Brain microvascular endothelial cell (primary cell): Measurements from ENCODE around the gene LZTS3.

ENCODE experiments used
- DNase-seq: peaks from one replicate; pipeline ENCODE4 v3.0.0-alpha.2; 2020
- H3K27ac ChIP-seq: fragments of 250-450 bp; sonication (Bioruptor Pico); 2 replicates; pipeline ENCODE4 v1.5.1; 2020; ENCODE audit warnings: mild to moderate bottlenecking, moderate library complexity
- H3K27me3 ChIP-seq: fragments of 250-450 bp; sonication (Bioruptor Pico); replicated peaks from 2 replicates; pipeline ENCODE4 v1.5.1; 2020; ENCODE audit warnings: mild to moderate bottlenecking
- H3K36me3 ChIP-seq: fragments of 250-450 bp; sonication (Bioruptor Pico); replicated peaks from 2 replicates; pipeline ENCODE4 v1.5.1; 2020; ENCODE audit warnings: mild to moderate bottlenecking
- H3K4me3 ChIP-seq: 2 replicates; pipeline ENCODE4 v1.5.1; 2011; ENCODE audit warnings: low read depth, mild to moderate bottlenecking, control low read depth, low read length, moderate library complexity
- in situ Hi-C: cut with HindIII; loops from 2 replicates; pipeline ENCODE4 v1.10.0; 2017; ENCODE audit warnings: low sequenced_read_pairs, low pct_ligation_motif_present
- TF ChIP-seq, protein P1 (sequence below): IDR thresholded peaks from 2 replicates; pipeline ENCODE4 v1.5.1; 2011; ENCODE audit warnings: low read depth, mild to moderate bottlenecking, moderate library complexity, low read length, control low read depth, inconsistent platforms; ENCODE audit errors: missing control alignments

LZTS3 gene

DNA sequence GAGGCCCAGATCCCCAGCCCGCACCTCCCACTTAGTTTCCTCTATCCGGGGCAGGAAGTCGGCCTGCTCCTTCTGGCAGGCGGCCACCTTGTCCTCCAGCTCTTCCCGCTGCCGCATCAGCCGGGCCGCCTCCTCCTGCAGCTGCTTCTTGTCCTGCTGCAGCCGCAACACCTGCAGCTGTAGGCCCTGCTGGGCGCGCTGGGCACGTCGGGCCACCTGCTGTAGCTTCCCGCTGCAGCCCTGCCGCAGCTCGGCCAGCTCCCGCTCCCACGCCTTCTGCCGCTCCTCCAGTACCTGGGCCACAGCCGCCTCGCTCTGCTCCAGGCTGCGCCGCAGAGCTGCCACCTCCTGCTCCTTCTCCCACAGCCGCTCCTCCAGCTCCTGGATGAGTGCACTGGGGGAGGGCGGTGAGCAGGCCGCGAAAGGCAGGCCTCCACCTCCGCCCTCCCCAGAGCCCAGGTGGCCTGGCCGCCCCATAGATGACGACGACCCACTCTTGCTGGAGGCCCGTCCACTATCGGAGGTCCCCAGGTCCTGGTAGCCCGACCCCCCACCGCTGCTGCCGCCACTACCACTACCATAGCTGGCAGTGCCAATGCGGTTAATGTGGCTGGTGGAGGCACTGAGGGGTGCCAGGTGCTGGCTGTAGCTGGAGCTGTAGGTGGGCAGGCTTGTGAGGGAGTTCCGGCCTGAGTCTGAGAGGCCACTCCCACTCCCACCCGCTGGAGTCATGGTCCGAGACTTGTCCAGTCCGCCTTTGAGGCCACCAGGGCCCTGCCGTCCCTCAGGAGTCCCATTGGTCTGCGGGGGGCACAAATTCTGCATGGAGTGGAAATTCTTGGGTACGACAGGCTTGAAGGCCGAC is 7.6 kb downstream of the LZTS3 start:
- Histone ChIP-seq H3K4me3 (no peak overlapping the region), H3K27ac (no peak overlapping the region), H3K36me3 (no peaks in the 10 kb centered on the region), H3K27me3 (no peaks in the 10 kb centered on the region)
- in situ Hi-C loops = no loop called here
- TF ChIP-seq, protein P1, sequence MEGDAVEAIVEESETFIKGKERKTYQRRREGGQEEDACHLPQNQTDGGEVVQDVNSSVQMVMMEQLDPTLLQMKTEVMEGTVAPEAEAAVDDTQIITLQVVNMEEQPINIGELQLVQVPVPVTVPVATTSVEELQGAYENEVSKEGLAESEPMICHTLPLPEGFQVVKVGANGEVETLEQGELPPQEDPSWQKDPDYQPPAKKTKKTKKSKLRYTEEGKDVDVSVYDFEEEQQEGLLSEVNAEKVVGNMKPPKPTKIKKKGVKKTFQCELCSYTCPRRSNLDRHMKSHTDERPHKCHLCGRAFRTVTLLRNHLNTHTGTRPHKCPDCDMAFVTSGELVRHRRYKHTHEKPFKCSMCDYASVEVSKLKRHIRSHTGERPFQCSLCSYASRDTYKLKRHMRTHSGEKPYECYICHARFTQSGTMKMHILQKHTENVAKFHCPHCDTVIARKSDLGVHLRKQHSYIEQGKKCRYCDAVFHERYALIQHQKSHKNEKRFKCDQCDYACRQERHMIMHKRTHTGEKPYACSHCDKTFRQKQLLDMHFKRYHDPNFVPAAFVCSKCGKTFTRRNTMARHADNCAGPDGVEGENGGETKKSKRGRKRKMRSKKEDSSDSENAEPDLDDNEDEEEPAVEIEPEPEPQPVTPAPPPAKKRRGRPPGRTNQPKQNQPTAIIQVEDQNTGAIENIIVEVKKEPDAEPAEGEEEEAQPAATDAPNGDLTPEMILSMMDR = no peak
- no peak for DNase-seq

DNA sequence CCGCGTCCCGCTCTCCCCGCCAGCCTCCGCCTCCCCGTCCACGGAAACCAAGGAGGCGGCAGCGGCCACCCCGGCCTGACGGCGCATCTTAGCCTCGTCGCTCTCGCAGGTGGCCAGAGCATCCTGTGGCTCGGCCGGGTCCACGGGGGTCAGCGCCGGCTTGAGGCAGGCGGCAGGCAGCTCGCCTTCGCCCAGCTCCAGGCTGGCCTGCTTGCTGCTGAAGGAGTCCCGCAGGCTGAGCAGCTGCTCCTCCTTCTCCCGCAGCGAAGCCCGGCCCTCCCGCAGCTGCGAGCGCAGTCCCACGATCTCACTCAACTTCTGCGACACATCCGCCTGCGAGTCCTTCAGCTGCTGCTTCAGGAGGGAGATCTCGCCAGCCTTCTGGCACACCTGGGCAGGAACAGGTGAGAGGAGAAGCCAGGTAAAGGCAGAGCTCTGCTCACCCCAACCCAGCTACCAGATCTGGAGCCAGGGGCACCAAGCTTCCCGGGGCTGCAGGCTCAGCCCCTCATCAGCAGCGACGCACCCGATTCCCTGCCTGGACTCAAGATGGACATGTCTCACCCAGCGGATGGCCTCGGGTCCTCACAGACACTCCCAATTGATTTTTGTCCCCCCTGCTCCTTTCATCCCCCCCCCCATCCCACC is 8.5 kb downstream of the LZTS3 start:
- H3K4me3 ChIP-seq = no peak overlapping the region
- no peaks in the 10 kb centered on the region for H3K27me3 ChIP-seq
- in situ Hi-C loops = no loop called here
- no peak for DNase-seq
- TF ChIP-seq, protein P1 = no peak
- H3K36me3 ChIP-seq = no peaks in the 10 kb centered on the region
- H3K27ac ChIP-seq = no peak overlapping the region

- Histone ChIP-seq H3K27me3 (no peaks in the 10 kb centered on the region), H3K36me3 (no peaks in the 10 kb centered on the region), H3K27ac (no peak overlapping the region), H3K4me3 (no peak overlapping the region)
- in situ Hi-C loops = no loop called here
- DNase-seq = no peak
- TF ChIP-seq, protein P1 = no peak
These were observed 9.1 kb downstream of the LZTS3 start for GRCh38 chr20:3164043-3164762.

- Histone ChIP-seq H3K27ac (no peak overlapping the region), H3K36me3 (no peaks in the 10 kb centered on the region), H3K4me3 (no peak overlapping the region), H3K27me3 (no peaks in the 10 kb centered on the region)
- in situ Hi-C loops = no loop called here
- DNase-seq = no peak
- TF ChIP-seq, protein P1 = no peak
These were observed 10.0 kb downstream of the LZTS3 start for GRCh38 chr20:3163099-3164042.

DNA sequence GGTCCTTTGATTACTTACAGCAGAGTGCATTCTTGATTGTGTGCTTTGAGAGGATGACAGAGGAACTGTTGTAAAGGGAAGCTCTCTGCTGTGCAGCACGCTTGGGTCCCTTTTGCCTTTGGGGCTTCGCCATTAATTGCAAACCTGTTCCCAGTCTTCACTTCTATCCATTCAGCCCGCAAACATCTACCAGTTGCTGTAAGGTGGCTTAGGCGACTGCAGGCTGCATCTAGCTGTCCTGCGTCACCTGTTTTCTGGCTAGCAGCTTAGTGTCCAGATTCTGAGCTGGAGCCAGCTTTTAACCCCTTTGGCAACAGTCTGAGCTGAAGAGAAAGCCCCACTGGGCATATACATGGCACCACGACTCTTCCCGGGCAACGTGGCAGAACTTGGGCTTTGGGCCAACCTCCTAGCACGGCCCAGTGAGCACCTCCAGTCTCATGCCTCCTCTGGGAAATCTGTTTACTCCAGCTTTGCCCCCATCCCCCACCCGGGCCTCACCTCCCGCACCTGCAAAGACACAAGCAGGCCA is 11.2 kb downstream of the LZTS3 start:
- in situ Hi-C loops = no loop called here
- TF ChIP-seq, protein P1 = no peak
- Histone ChIP-seq H3K36me3 (no peaks in the 10 kb centered on the region), H3K4me3 (no peak overlapping the region), H3K27ac (no peak overlapping the region), H3K27me3 (no peaks in the 10 kb centered on the region)
- no peak for DNase-seq
